Stimulated activated naive CD8-positive, alpha-beta T cell treated with anti-CD3 and anti-CD28 coated beads, Interleukin-15, amount 100 ng/mL, for 72 hours (primary cell): ENCODE data around the gene OLIG3.

ENCODE experiments used
- ATAC-seq: fragments of 150-1000 bp; cut with Tn5 transposase; 2 replicates; pipeline ENCODE4 v1.10.0; 2021; ENCODE audit warnings: mild to moderate bottlenecking, moderate library complexity
- DNase-seq, 2 donors: peaks; one replicate each; pipeline ENCODE4 v3.0.0; 2021 to 2022
- H3K27ac Mint-ChIP-seq, 2 donors: one replicate each; pipeline ENCODE4 v1.8.0; 2022; ENCODE audit warnings: mild to moderate bottlenecking in 2 of 2, mixed read lengths in 2 of 2, moderate library complexity in 2 of 2
- H3K27me3 Mint-ChIP-seq: one replicate; pipeline ENCODE4 v1.8.0; 2022; ENCODE audit warnings: mixed read lengths
- H3K4me1 Mint-ChIP-seq: one replicate; pipeline ENCODE4 v1.8.0; 2022; ENCODE audit warnings: mild to moderate bottlenecking, mixed read lengths
- H3K4me3 Mint-ChIP-seq, 2 donors: one replicate each; pipeline ENCODE4 v1.8.0; 2022; ENCODE audit warnings: mild to moderate bottlenecking in 2 of 2, mixed read lengths in 2 of 2, moderate library complexity in 1 of 2
- H3K9me3 Mint-ChIP-seq, 2 donors: one replicate each; pipeline ENCODE4 v1.8.0; 2022; ENCODE audit warnings: mixed read lengths in 2 of 2

The OLIG3 gene

DNA sequence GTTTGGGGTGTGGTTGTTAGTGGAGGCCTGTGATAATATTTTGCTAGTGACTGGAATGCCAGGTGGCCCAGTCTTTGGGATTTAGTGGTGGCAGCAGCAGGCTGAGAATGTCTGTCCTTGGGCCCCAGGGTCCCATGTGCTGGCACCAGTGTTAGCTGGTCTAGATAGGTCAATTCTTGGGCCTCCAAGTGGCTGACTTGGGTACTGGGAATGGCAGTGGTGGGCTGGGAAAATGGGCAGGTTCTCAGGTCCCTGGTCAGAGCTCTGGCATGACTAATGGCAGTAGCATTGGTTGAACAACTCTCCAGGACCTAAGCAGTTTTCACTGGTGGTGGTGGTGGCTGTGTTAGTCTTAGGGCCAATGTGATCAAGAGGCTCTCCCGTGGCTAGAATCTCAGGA, 50.3 kb downstream of the OLIG3 start:
- H3K4me3 Mint-ChIP-seq, result no peak overlapping the region
- H3K9me3 Mint-ChIP-seq, result peaks cover 14 to 18% of the 10 kb centered on the region in 2 donors
- H3K27me3 Mint-ChIP-seq, result no peaks in the 10 kb centered on the region
- DNase-seq, result no peak
- peaks cover 10% of the 10 kb centered on the region for H3K4me1 Mint-ChIP-seq
- no peak for ATAC-seq
- no peak overlapping the region for H3K27ac Mint-ChIP-seq
